SK-N-MC (cell line): Measurements from ENCODE around the gene LLGL2.

Experiments used
- EZH2 ChIP-seq: fragments of 200-600 bp; sonication (generic); IDR thresholded peaks from one replicate; pipeline ENCODE4 v1.6.1; 2017; ENCODE audit warnings: antibody characterized with exemption
- FOXP2 ChIP-seq: optimal IDR thresholded peaks from 2 replicates; pipeline ENCODE3; 2011; ENCODE audit warnings: mild to moderate bottlenecking, moderate library complexity; ENCODE audit not compliant: insufficient read depth; ENCODE audit errors: extremely low read length, control extremely low read depth
- POLR2AphosphoS5 ChIP-seq: IDR thresholded peaks from 2 replicates; pipeline ENCODE4 v1.6.1; 2012; ENCODE audit warnings: mild to moderate bottlenecking, low read depth, low read length, borderline replicate concordance

GRCh38 chr17:75478508-75478907, 47.0 kb upstream of the LLGL2 start:
- TF ChIP-seq POLR2AphosphoS5 = no peak
- TF ChIP-seq EZH2 = no peak
- no peak for TF ChIP-seq FOXP2
